Activated CD4-positive, alpha-beta T cell treated with anti-CD3 and anti-CD28 coated beads for 36 hours (primary cell): ENCODE results near the gene XIRP1. TPM values are rescaled to one million over a fixed set of nuclear protein-coding genes. Genes with fewer than 3 reads are reported as not detected.
"Not testable (repeated sequence)": the region's sequence is repeated elsewhere in the genome, so short reads cannot be mapped to it uniquely, and the experiment has no call there.

Experiments
- ATAC-seq: fragments of 200-7000 bp; cut with Tn5 transposase; one replicate; pipeline ENCODE4 v1.10.0; 2021; ENCODE audit warnings: mild to moderate bottlenecking, moderate library complexity
- CTCF ChIA-PET: fragments of 350-600 bp; sonication (Branson Sonifier 250); formaldehyde crosslinking; loops from one replicate; lab custom pipeline; 2021; ENCODE audit warnings: antibody characterized with exemption; lab: Charles Lee
- POLR2A ChIA-PET: fragments of 350-600 bp; sonication (Branson Sonifier 250); formaldehyde crosslinking; loops from one replicate; lab custom pipeline; 2021; ENCODE audit warnings: antibody characterized with exemption, inconsistent platforms; lab: Charles Lee
- DNase-seq: peaks from one replicate; pipeline ENCODE4 v3.0.0-alpha.2; 2020
- H3K27ac Mint-ChIP-seq: one replicate; pipeline ENCODE4 v1.8.0; 2021; ENCODE audit warnings: mixed read lengths
- H3K27me3 Mint-ChIP-seq: one replicate; pipeline ENCODE4 v1.8.0; 2021; ENCODE audit warnings: mixed read lengths
- H3K36me3 Mint-ChIP-seq: one replicate; pipeline ENCODE4 v1.8.0; 2021; ENCODE audit warnings: low read depth, mixed read lengths
- H3K4me1 Mint-ChIP-seq: one replicate; pipeline ENCODE4 v1.8.0; 2021; ENCODE audit warnings: mixed read lengths
- H3K4me3 Mint-ChIP-seq: one replicate; pipeline ENCODE4 v1.8.0; 2021; ENCODE audit warnings: mild to moderate bottlenecking, moderate library complexity, mixed read lengths
- H3K9me3 Mint-ChIP-seq: one replicate; pipeline ENCODE4 v1.8.0; 2021; ENCODE audit warnings: low read depth, mixed read lengths
- intact Hi-C, 2 experiments: fragments of 100-400 bp; cut with DNase I in 1 of 2; cut with micrococcal nuclease in 1 of 2; formaldehyde crosslinking; loops; one replicate each; pipeline versions ENCODE4 v1.14.2 to v1.15.1; 2022 to 2024; cut with DNase I, micrococcal nuclease
- total RNA-seq, 2 experiments: library from RNA; stranded (reverse); gene quantifications; one replicate each; pipeline ENCODE4 v1.2.3, GENCODE V29; 2021

The XIRP1 gene
- total RNA-seq, 2 experiments from 2014 or later, result 1.4 to 2.2 TPM

GRCh38 chr3:39177708-39178332 is 14.6 kb downstream of the XIRP1 start:
- ChIA-PET CTCF (interaction anchor here (0.7 to 4.1 kb wide), 7 partner anchors 10 to 114 kb away, joined by 3 to 24 read pairs (median 8); no protein-coding TSS in a partner anchor), POLR2A (interaction anchor here (0.7 to 1.8 kb wide), 7 partner anchors 9 to 234 kb away, joined by 3 to 6 read pairs (median 3); partner anchors contain the start of gene XIRP1)
- Mint-ChIP-seq H3K4me1 (peaks cover 48% of the 10 kb centered on the region), H3K36me3 (no peaks in the 10 kb centered on the region), H3K27ac (peak overlapping the region; percentile 95), H3K4me3 (peak overlapping the region; percentile 63), H3K27me3 (no peaks in the 10 kb centered on the region), H3K9me3 (peaks cover 2% of the 10 kb centered on the region)
- DNase-seq, result peak; percentile 87
- ATAC-seq, result peak; percentile 60
- intact Hi-C loops, result loop anchor here in 1 of 2 experiments (2.0 kb wide), 1 partner anchor 125 kb away; the partner anchor contains the start of gene WDR48

- Mint-ChIP-seq H3K9me3 (peaks cover 2% of the 10 kb centered on the region), H3K27me3 (no peaks in the 10 kb centered on the region), H3K27ac (peak overlapping the region; percentile 95), H3K4me3 (no peak overlapping the region), H3K36me3 (no peaks in the 10 kb centered on the region), H3K4me1 (peaks cover 46% of the 10 kb centered on the region)
- intact Hi-C loops, result no loop called here
- CTCF ChIA-PET, result interaction anchor here (0.6 to 4.1 kb wide), 7 partner anchors 9 to 116 kb away, joined by 3 to 17 read pairs (median 4); no protein-coding TSS in a partner anchor
- DNase-seq (no peak), ATAC-seq (no peak)
- POLR2A ChIA-PET, result interaction anchor here (1.0 to 1.1 kb wide), 2 partner anchors 26 to 112 kb away, joined by 3 read pairs; no protein-coding TSS in a partner anchor
Measured at GRCh38 chr3:39176025-39176714, 16.2 kb downstream of the XIRP1 start.

- H3K4me3 Mint-ChIP-seq, result no peak overlapping the region
- ChIA-PET POLR2A (no interaction called here), CTCF (interaction anchor here (1.1 to 1.4 kb wide), 2 partner anchors 24 to 104 kb away, joined by 3 to 4 read pairs; no protein-coding TSS in a partner anchor)
- H3K9me3 Mint-ChIP-seq, result peaks cover 2% of the 10 kb centered on the region
- DNase-seq (no peak), ATAC-seq (no peak)
- H3K27ac Mint-ChIP-seq, result no peak overlapping the region
- no peaks in the 10 kb centered on the region for H3K27me3 Mint-ChIP-seq
- peaks cover 22% of the 10 kb centered on the region for H3K4me1 Mint-ChIP-seq
- intact Hi-C loops, result no loop called here
- H3K36me3 Mint-ChIP-seq, result no peaks in the 10 kb centered on the region
Measured at GRCh38 chr3:39173318-39174125, 18.9 kb downstream of the XIRP1 start.

GRCh38 chr3:39171860-39172259 is 20.5 kb downstream of the XIRP1 start:
- ChIA-PET CTCF (interaction anchor here (0.7 to 1.6 kb wide), 6 partner anchors 9 to 35 kb away, joined by 3 to 4 read pairs (median 3); no protein-coding TSS in a partner anchor), POLR2A (no interaction called here)
- intact Hi-C loops, result no loop called here
- Mint-ChIP-seq H3K27ac (no peak overlapping the region), H3K27me3 (no peaks in the 10 kb centered on the region), H3K36me3 (no peaks in the 10 kb centered on the region), H3K4me1 (peaks cover 16% of the 10 kb centered on the region), H3K4me3 (no peak overlapping the region), H3K9me3 (peaks cover 2% of the 10 kb centered on the region)
- ATAC-seq (no peak), DNase-seq (no peak)

- H3K27me3 Mint-ChIP-seq, ATAC-seq, H3K27ac Mint-ChIP-seq, intact Hi-C loops, H3K36me3 Mint-ChIP-seq, DNase-seq, POLR2A ChIA-PET, H3K4me3 Mint-ChIP-seq, H3K9me3 Mint-ChIP-seq: not testable (repeated sequence)
- H3K4me1 Mint-ChIP-seq, result peaks cover 16% of the 10 kb centered on the region
- CTCF ChIA-PET, result interaction anchor here (0.7 to 1.9 kb wide), 3 partner anchors 19 to 117 kb away, joined by 3 to 9 read pairs (median 3); no protein-coding TSS in a partner anchor
Measured at GRCh38 chr3:39170877-39171276, 21.5 kb downstream of the XIRP1 start.

GRCh38 chr3:39170461-39170860 is 21.9 kb downstream of the XIRP1 start:
- ChIA-PET CTCF (interaction anchor here (1.9 kb wide), 1 partner anchor 118 kb away, joined by 9 read pairs; no protein-coding TSS in a partner anchor), POLR2A (no interaction called here)
- intact Hi-C loops, result no loop called here
- Mint-ChIP-seq H3K27me3 (no peaks in the 10 kb centered on the region), H3K9me3 (no peaks in the 10 kb centered on the region), H3K27ac (no peak overlapping the region), H3K4me3 (no peak overlapping the region), H3K36me3 (no peaks in the 10 kb centered on the region), H3K4me1 (peaks cover 16% of the 10 kb centered on the region)
- no peak for ATAC-seq
- no peak for DNase-seq

- Mint-ChIP-seq H3K27me3 (no peaks in the 10 kb centered on the region), H3K4me3 (no peak overlapping the region), H3K27ac (no peak overlapping the region), H3K4me1 (peaks cover 16% of the 10 kb centered on the region), H3K9me3 (no peaks in the 10 kb centered on the region), H3K36me3 (no peaks in the 10 kb centered on the region)
- ChIA-PET CTCF (interaction anchor here (1.9 kb wide), 1 partner anchor 119 kb away, joined by 9 read pairs; no protein-coding TSS in a partner anchor), POLR2A (no interaction called here)
- DNase-seq (no peak), ATAC-seq (no peak)
- intact Hi-C loops, result no loop called here
Measured at GRCh38 chr3:39169712-39170111, 22.7 kb downstream of the XIRP1 start.

- CTCF ChIA-PET, result interaction anchor here (0.6 to 3.6 kb wide), 4 partner anchors 9 to 688 kb away, joined by 3 to 17 read pairs (median 6); no protein-coding TSS in a partner anchor
- intact Hi-C loops, result no loop called here
- H3K36me3 Mint-ChIP-seq, result no peaks in the 10 kb centered on the region
Measured at GRCh38 chr3:39168156-39168780, 24.1 kb downstream of the XIRP1 start.

GRCh38 chr3:39166932-39167532 is 25.4 kb downstream of the XIRP1 start:
- Mint-ChIP-seq H3K27me3 (no peaks in the 10 kb centered on the region), H3K9me3 (no peaks in the 10 kb centered on the region), H3K27ac (peak overlapping the region; percentile 37), H3K4me3 (no peak overlapping the region), H3K36me3 (no peaks in the 10 kb centered on the region), H3K4me1 (peaks cover 16% of the 10 kb centered on the region)
- peak; percentile 62 for ATAC-seq
- DNase-seq, result no peak
- intact Hi-C loops, result no loop called here
- CTCF ChIA-PET, result interaction anchor here (0.6 to 3.6 kb wide), 8 partner anchors 8 to 265 kb away, joined by 3 to 17 read pairs (median 7); partner anchors contain the start of gene XIRP1
- POLR2A ChIA-PET, result interaction anchor here (0.7 to 1.7 kb wide), 3 partner anchors 11 to 26 kb away, joined by 3 to 6 read pairs (median 6); partner anchors contain the start of gene XIRP1

More at GRCh38 chr3:39168156-39168780, 24.1 kb downstream of the XIRP1 start:
- no peak overlapping the region for H3K27ac Mint-ChIP-seq
- no peaks in the 10 kb centered on the region for H3K9me3 Mint-ChIP-seq
- ATAC-seq (no peak), DNase-seq (no peak)
- no peaks in the 10 kb centered on the region for H3K27me3 Mint-ChIP-seq
- peaks cover 16% of the 10 kb centered on the region for H3K4me1 Mint-ChIP-seq
- H3K4me3 Mint-ChIP-seq, result no peak overlapping the region
- POLR2A ChIA-PET, result interaction anchor here (0.8 to 1.7 kb wide), 2 partner anchors 9 to 10 kb away, joined by 3 to 6 read pairs; no protein-coding TSS in a partner anchor
